SKM-1 treated with dmso at 0.1 percent for 144 hours (cell line): ENCODE results near the gene FBL.

Experiments used
- DNase-seq: peaks from one replicate; lab custom pipeline; 2025; ENCODE audit not compliant: unreplicated experiment; lab: John Stamatoyannopoulos, UW

FBL gene

DNA sequence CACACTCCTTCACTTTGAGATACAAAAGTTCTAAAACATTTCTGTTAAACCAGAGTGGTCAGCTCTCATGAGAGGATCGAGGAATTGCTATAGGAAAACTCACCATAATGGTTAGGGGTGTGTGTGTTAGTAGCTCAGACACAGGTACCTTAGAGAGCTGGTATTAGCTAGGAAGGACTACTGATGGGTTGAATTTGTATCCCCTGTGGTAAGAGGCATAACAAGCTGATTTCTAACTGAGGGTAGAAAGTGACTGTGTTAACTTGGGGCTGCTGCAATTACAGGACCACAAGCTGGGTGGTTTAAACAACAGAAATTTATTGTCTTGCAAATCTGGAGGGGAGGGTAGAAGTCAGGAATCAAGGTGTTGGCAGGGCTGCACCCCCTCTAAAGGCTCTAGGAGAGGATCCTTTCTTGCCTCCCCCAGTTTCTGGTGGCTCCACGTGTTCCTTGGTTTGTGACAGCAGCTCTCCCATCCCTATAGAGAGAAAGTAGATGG is 50.1 kb downstream of the FBL start:
- no peak for DNase-seq

DNA sequence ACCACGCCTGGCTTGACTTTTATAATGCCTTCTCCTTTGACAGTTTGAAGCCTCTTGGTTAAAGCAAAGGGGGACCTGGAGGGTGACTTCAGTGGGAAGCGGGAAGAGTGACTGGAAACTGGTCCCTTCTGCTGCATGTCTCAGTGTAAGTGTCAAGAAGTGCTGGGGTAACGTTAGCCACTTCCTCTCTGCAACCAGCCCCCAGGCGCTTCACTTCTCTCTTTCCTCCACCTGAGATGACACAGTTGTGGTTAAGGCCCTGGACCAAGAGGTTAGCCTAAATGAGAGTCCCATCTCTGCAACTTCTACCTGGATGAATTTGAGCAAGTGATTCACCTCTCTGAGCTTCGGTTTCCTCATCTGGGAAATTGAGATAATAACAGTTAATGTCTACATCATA is 51.2 kb downstream of the FBL start:
- DNase-seq, result peak; percentile 37

DNA sequence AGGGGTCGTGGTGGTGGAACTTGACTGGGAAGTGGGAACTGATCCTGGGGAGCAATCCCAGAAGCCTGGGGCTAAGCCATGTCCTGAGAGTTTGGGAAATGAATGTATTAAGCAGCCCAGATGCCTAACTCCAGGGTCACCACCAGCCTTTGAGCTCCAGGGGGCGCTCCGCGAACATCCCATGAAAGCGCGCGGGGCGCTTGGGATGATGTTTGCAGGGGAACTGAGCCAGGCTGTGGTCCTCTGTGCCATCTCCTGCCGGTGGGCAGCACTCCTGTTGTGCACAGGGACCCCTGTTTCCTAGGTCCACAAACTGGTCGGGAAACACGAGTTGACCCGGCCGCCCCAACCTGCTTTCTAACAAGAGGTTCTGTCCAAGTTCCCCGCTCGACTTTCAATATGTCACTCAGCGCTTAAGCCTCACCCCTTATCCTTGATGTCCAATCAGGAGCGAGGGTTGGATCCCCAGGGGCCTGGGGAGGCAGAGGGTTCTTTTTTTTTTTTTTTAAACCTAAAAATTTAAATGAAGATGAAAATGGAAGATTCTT is 53.1 kb downstream of the FBL start:
- DNase-seq, result peak; percentile 53

DNA sequence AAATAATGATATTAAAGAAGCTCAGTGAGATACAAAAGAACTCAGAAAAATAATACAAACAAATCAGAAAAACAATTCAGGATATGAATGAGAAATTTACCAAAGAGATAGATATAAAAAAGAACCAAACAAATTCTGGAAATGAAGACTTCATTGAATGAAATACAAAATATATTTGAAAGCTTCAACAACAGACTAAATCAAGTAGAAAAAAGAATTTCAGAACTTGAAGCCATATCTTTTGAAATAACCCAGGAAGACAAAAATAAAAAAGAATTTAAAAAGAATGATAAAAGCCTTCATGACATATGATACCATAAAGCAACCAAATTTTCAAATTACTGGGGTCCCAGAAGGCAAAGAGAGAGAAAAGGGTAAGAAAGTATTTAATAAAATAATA is 57.9 kb downstream of the FBL start:
- no peak for DNase-seq
